Measurements from ENCODE around the gene PLEKHG2.
"Not testable (repeated sequence)": the region's sequence is repeated elsewhere in the genome, so short reads cannot be mapped to it uniquely, and the experiment has no call there.

PLEKHG2 gene

GRCh38 chr19:39448271-39448670 is 35.8 kb downstream of the PLEKHG2 start:
- DNase-seq, result no peak

- DNase-seq, result no peak
Measured at GRCh38 chr19:39449116-39449797, 36.8 kb downstream of the PLEKHG2 start.

- not testable (repeated sequence) for DNase-seq
Measured at GRCh38 chr19:39451257-39451656, 38.8 kb downstream of the PLEKHG2 start.

- no peak for DNase-seq
Measured at GRCh38 chr19:39463403-39463802, 50.9 kb downstream of the PLEKHG2 start.

- no peak for DNase-seq
Measured at GRCh38 chr19:39465956-39466747, 53.7 kb downstream of the PLEKHG2 start.

GRCh38 chr19:39467941-39468340 is 55.5 kb downstream of the PLEKHG2 start:
- DNase-seq, result no peak

- no peak for DNase-seq
Measured at GRCh38 chr19:39469036-39469435, 56.6 kb downstream of the PLEKHG2 start.

GRCh38 chr19:39469567-39469966 is 57.1 kb downstream of the PLEKHG2 start:
- DNase-seq, result no peak

GRCh38 chr19:39470724-39471339 is 58.4 kb downstream of the PLEKHG2 start:
- DNase-seq, result no peak

- no peak for DNase-seq
Measured at GRCh38 chr19:39471756-39472536, 59.5 kb downstream of the PLEKHG2 start.

- DNase-seq, result no peak
Measured at GRCh38 chr19:39472746-39473442, 60.4 kb downstream of the PLEKHG2 start.

- DNase-seq, result no peak
Measured at GRCh38 chr19:39473443-39473960, 61.0 kb downstream of the PLEKHG2 start.

- DNase-seq, result peak; percentile 80
Measured at GRCh38 chr19:39474139-39474620, 61.7 kb downstream of the PLEKHG2 start.

GRCh38 chr19:39475748-39476147 is 63.3 kb downstream of the PLEKHG2 start:
- no peak for DNase-seq

All from activated CD4-positive, alpha-beta T cell treated with anti-CD3 and anti-CD28 coated beads, Interleukin-2, amount 50 U/mL, for 1 hour (primary cell).